A673 (cell line): ENCODE data around the gene SLC22A2.

ENCODE experiments used
- CTCF ChIP-seq: fragments of 300-800, 200-600 bp; sonication (generic); conservative IDR thresholded peaks from 2 replicates; pipeline ENCODE4 v1.5.1; 2017; ENCODE audit warnings: low read depth, mild to moderate bottlenecking, antibody characterized with exemption, low read length, moderate library complexity, mixed read lengths
- EZH2 ChIP-seq: fragments of 200-600 bp; sonication (generic); IDR thresholded peaks from 2 replicates; pipeline ENCODE4 v1.6.1; 2017; ENCODE audit warnings: borderline replicate concordance, low read depth, mild to moderate bottlenecking, mixed read lengths, antibody characterized with exemption, low read length; ENCODE audit not compliant: poor library complexity, severe bottlenecking

- TF ChIP-seq CTCF (no peak), EZH2 (no peak)
Measured at GRCh38 chr6:160273750-160274149, 15.1 kb upstream of the SLC22A2 start.
